NT2/D1 (cell line): ENCODE data around the gene RUNX1.

Source experiments
- YY1 ChIP-seq: IDR thresholded peaks from 2 replicates; pipeline ENCODE4 v1.6.1; 2011; ENCODE audit not compliant: insufficient read length, insufficient read depth
- ZNF274 ChIP-seq: IDR thresholded peaks from 2 replicates; pipeline ENCODE4 v1.6.1; 2011; ENCODE audit warnings: mild to moderate bottlenecking, low read depth, low read length

DNA sequence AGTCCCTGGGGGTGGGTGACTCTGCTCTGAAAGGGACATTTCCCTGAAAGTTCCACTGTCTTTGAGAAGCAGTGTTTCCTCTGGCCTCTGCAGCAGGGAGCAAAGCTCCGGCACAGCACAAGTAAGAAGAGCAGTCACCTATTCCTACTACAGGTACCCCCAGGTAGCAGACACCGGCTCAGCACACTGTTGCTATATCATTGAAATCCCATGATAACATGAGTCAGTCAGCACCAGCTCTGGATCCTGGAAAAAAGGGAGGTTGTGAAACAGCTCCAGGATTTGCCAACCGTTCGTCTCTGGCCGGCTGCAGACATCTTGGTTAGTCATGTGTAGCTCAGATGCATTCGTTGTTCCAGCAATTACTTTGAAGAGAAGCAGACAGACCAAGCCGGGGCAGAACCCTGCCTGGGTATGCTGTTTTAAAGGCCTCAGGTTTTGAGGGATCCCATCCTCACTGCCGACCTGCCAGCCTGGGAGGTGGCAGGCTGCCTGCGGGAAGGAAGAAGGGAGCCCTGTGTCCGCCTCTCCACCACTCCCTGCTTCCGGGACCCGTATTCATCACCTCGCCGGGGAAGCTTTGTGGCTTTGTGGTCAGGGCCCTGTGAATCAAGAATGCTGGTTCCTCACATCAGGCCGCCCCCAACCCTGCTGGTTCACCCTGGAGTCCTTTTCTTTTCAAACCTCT, 241.1 kb downstream of the RUNX1 start:
- no peak for TF ChIP-seq YY1
- TF ChIP-seq ZNF274 = no peak
